Measurements from ENCODE around the gene PTPRD. TPM values are rescaled to one million over a fixed set of nuclear protein-coding genes. Genes with fewer than 3 reads are reported as not detected.

PTPRD gene
- total RNA-seq, 1 donor from 2014 or later = 139 TPM

DNA sequence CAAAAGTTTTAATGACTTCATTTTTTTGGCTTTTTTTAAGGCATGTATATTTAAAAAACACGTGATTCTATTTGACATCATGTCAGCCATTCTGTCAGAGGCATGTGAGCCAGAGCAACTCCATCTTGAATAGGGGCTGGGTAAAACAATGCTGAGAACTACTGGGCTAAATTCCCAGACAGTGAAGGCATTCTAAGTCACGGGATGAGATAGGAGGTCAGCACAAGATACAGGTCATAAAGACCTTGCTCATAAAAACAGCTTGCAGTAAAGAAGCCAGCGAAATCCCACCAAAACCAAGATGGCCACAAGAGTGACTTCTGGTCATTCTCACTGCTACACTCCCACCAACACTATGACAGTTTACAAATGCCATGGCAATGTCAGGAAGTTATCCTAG is 1812.6 kb downstream of the PTPRD start:
- DNase-seq (ENCODE audit: low read depth, low spot score) = no peak
- TF ChIP-seq, protein P1, sequence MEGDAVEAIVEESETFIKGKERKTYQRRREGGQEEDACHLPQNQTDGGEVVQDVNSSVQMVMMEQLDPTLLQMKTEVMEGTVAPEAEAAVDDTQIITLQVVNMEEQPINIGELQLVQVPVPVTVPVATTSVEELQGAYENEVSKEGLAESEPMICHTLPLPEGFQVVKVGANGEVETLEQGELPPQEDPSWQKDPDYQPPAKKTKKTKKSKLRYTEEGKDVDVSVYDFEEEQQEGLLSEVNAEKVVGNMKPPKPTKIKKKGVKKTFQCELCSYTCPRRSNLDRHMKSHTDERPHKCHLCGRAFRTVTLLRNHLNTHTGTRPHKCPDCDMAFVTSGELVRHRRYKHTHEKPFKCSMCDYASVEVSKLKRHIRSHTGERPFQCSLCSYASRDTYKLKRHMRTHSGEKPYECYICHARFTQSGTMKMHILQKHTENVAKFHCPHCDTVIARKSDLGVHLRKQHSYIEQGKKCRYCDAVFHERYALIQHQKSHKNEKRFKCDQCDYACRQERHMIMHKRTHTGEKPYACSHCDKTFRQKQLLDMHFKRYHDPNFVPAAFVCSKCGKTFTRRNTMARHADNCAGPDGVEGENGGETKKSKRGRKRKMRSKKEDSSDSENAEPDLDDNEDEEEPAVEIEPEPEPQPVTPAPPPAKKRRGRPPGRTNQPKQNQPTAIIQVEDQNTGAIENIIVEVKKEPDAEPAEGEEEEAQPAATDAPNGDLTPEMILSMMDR (conservative IDR thresholded peaks at IDR 0.05) = no peak
- Mint-ChIP-seq H3K4me1 (peaks cover 32% of the 10 kb centered on the region), H3K36me3 (ENCODE audit: low read depth) (no peaks in the 10 kb centered on the region), H3K9me3 (no peaks in the 10 kb centered on the region), H3K4me3 (no peak overlapping the region), H3K27me3 (ENCODE audit: low read depth) (no peaks in the 10 kb centered on the region), H3K27ac (ENCODE audit: unreplicated experiment) (no peak overlapping the region)

DNA sequence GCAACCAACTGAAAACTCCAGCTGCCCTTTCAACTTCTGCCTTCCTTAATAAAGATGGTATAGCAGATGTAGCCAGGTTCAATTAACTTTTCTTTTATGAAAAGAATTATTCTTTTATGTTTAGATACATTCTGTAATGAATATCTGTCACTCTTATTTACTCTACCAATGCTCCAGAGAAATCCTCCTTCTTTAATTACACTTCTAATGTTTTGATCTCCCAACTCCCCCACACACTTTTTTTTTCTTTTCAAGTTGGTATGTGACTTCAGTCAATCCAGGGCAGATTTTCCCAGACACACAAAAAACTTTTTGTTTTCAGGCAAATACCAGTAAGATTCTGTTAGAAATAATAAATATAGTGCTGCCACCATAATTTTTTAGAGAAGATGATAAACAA is 1813.2 kb downstream of the PTPRD start:
- no peak for DNase-seq (ENCODE audit: low read depth, low spot score)
- peaks cover 32% of the 10 kb centered on the region for H3K4me1 Mint-ChIP-seq
- no peaks in the 10 kb centered on the region for H3K27me3 Mint-ChIP-seq (ENCODE audit: low read depth)
- no peaks in the 10 kb centered on the region for H3K36me3 Mint-ChIP-seq (ENCODE audit: low read depth)
- no peaks in the 10 kb centered on the region for H3K9me3 Mint-ChIP-seq
- no peak overlapping the region for H3K4me3 Mint-ChIP-seq
- H3K27ac Mint-ChIP-seq (ENCODE audit: unreplicated experiment) = peak overlapping the region; percentile 79
- TF ChIP-seq, protein P1 (conservative IDR thresholded peaks at IDR 0.05) = no peak

DNA sequence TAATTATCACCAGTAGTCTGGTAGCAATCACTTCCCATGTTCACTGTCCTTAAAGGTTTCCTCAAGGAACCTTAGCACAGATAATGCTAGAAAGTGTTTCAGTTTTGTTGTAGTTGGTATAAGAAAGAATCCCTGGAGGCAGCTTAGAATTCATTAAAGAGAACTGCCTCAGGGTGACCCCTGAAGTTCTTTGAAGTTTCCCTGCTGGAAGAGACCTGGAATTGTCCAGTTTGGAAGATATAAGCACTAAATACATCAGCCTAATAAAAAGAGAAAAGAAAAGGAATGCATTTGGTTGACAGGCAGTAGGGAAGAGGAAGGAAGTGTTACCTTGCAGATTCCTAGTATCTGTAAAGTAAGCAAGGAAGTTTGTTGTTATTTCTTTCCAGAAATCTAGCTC is 1813.6 kb downstream of the PTPRD start:
- no peak overlapping the region for H3K4me3 Mint-ChIP-seq
- no peak for DNase-seq (ENCODE audit: low read depth, low spot score)
- no peaks in the 10 kb centered on the region for H3K27me3 Mint-ChIP-seq (ENCODE audit: low read depth)
- TF ChIP-seq, protein P1 (conservative IDR thresholded peaks at IDR 0.05) = no peak
- H3K4me1 Mint-ChIP-seq = peaks cover 32% of the 10 kb centered on the region
- H3K36me3 Mint-ChIP-seq (ENCODE audit: low read depth) = no peaks in the 10 kb centered on the region
- H3K27ac Mint-ChIP-seq (ENCODE audit: unreplicated experiment) = no peak overlapping the region
- no peaks in the 10 kb centered on the region for H3K9me3 Mint-ChIP-seq

DNA sequence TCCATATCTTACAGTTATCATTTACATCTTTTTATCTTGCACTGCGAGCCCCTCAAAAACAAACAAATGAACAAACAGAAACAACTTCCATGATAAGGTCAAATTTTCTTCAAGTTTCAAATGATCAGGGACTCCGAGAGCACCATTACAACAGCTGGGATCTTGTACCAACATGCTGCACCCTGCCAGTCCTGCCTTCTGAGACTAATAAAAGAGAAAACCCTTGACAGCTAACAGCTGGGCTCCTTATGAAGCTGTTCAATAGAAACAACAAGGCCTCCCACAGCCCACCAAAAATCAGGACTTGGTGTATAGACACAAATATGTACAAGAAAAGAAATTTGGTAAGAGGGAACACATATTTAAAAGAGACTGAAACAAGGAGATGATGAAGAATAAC is 1828.0 kb downstream of the PTPRD start:
- Mint-ChIP-seq H3K9me3 (no peaks in the 10 kb centered on the region), H3K4me1 (peaks cover 46% of the 10 kb centered on the region), H3K4me3 (peak overlapping the region; percentile 5), H3K27me3 (ENCODE audit: low read depth) (no peaks in the 10 kb centered on the region), H3K27ac (ENCODE audit: unreplicated experiment) (no peak overlapping the region), H3K36me3 (ENCODE audit: low read depth) (no peaks in the 10 kb centered on the region)
- TF ChIP-seq, protein P1 (conservative IDR thresholded peaks at IDR 0.05) = no peak
- no peak for DNase-seq (ENCODE audit: low read depth, low spot score)

DNA sequence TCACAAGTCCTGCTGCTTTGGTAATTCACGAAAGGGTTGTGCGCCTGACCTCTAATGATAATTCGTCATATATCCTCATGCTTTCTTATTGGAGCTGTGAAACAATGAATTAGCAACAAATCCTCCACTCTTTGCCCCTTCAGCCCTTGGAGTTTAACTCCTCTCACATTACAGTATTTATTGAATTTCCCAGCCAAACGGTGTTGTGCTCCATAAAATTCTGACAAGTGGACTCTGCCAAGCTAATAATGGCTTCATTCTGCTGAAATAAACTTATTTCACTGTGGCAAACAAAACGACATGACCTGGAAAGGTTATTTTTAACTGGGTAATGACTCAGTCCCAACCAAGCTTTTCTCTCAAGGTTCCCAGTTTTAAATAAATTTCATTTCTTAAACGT is 1828.9 kb downstream of the PTPRD start:
- Mint-ChIP-seq H3K4me1 (peaks cover 52% of the 10 kb centered on the region), H3K9me3 (no peaks in the 10 kb centered on the region), H3K36me3 (ENCODE audit: low read depth) (no peaks in the 10 kb centered on the region), H3K27me3 (ENCODE audit: low read depth) (no peaks in the 10 kb centered on the region), H3K27ac (ENCODE audit: unreplicated experiment) (no peak overlapping the region), H3K4me3 (no peak overlapping the region)
- TF ChIP-seq, protein P1 (conservative IDR thresholded peaks at IDR 0.05) = no peak
- DNase-seq (ENCODE audit: low read depth, low spot score) = no peak

DNA sequence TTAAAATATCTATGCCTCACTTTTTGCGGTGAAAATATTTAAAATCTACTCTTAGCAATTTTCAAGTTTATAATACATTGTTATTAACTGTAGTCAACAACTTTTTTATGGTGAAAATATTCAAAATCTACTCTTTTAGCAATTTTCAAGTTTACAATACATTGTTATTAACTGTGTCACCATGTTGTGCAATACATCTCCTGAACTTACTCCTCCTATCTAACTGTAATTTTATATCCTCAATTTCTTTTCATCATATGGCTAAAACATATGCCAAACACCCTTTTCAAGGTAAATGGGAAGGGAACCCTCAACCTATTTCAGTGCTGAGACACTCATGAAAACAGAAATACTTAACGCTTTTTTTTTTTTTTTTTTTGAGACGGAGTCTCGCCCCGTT is 1830.6 kb downstream of the PTPRD start:
- H3K36me3 Mint-ChIP-seq (ENCODE audit: low read depth) = no peaks in the 10 kb centered on the region
- no peak overlapping the region for H3K27ac Mint-ChIP-seq (ENCODE audit: unreplicated experiment)
- DNase-seq (ENCODE audit: low read depth, low spot score) = no peak
- no peak overlapping the region for H3K4me3 Mint-ChIP-seq
- peaks cover 56% of the 10 kb centered on the region for H3K4me1 Mint-ChIP-seq
- H3K27me3 Mint-ChIP-seq (ENCODE audit: low read depth) = no peaks in the 10 kb centered on the region
- TF ChIP-seq, protein P1 (conservative IDR thresholded peaks at IDR 0.05) = no peak
- no peaks in the 10 kb centered on the region for H3K9me3 Mint-ChIP-seq

All from neural crest cell (in vitro differentiated cells).